NCI-H187 treated with DMSO at 0.1 percent for 48 hours (cell line): ENCODE data around the gene MYLK2.

Experiments
- DNase-seq: peaks from one replicate; lab custom pipeline; 2025; lab: John Stamatoyannopoulos, UW

MYLK2 gene

DNA sequence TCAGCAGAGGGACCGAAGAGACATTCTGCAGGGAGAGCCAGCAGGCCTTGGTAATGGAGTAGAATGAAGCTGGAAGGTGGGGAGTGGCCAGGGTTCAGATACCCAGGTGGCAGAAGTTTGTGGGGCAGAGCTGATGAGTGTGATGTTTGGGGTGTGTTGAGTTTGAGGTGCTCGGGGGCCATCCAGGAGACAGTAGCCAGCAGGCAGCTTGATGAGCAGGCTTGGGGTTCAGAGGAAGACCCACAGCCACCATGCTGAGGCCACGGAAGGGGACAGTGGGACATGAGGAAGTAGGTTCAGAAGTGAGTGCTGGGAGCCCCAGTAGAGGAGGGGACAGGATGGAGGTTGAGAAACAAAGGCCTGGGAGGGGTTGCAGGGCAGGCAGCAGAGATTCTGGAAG, 37.4 kb downstream of the MYLK2 start:
- no peak for DNase-seq

DNA sequence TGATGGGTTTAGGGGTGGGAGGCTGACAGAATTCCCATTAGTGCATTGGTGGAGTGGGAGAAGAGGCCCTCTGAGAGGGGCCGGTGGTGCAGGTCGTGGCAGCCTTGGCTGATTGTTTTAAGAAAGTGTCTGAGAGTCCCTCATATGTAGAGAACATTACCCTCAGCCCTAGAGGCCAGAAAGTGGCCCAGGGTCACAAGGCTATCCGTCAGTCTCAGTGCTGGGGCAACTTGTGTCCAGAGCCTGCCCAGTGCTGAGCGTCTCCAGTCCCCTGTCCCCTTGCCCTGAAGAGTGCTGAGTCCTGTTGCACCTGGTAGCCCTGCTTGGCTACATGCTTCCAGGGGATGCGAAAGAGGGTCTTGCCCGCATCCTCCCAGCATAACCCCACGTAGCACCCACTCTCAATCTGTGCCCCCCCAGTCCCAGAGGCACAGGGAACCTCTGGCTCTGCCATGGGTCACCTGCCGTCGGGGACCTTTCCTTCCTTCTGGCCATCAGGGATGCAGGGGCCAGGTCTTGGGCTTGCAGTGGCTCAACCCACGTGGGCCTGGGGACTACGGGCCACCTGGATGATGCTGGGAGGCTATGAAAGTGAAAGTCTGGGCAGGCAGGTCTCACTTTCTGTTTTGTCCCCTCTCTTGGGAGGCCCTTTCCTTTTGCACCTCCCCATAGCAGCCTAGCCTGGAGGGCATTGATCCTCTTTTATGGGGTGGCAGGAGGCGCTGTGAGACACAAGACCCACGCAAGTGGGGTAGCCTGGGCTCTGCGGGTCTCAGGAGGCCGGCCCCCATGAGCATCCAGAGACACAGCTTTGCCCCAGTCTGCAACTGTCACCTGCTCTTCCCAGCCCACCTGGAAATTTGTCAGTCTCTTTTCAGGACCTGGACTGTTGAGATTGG, 39.0 kb downstream of the MYLK2 start:
- DNase-seq, result no peak

DNA sequence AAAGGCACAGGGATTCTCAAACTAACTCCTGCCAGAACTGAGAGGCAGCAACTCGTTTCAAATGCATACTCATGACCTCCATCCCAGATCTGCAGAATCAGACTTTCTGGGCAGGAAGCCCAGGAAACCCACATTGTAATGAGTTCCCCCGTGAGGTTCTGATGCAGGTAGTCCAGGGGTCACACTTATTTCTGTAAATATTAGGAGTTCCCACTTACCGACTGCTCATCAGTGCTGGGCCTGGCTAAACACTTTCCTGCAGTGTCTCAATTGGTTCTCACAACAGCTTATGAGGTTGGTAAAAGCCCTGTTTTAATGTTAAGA, 39.6 kb downstream of the MYLK2 start:
- no peak for DNase-seq

DNA sequence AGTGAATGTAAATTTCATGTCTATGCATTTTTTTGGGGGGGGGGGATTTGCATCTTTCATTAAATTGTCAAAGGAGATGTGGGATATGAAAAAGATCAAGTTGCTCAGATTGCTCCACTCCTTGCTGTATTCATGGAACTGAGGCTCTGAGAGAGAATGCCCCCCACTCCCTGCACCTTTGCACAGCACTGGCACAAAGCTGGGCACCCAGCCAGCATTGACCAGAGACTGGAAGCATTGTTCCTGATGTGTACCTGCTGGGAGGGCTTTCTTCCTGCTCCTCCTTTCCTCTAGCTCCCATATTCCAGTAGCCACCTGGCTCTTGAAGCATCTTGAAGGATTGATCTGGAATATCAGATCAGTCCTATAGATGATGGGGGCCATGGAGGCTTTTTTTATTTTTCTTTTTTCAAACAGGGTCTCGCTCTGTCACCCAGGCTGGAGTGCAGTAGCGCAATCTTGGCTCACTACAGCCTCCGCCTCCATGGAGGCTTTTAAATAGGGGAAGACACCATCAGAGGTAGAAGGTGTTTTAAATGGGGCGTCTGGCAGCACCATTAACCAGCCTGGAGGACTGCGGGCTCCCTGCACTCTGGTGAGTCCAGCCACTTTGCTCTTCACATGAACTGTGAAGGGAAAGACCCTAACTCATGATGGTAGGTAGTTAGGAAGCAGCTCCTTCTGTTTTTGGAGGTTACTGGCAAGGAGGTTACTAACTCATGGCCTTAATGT, 40.3 kb downstream of the MYLK2 start:
- no peak for DNase-seq

DNA sequence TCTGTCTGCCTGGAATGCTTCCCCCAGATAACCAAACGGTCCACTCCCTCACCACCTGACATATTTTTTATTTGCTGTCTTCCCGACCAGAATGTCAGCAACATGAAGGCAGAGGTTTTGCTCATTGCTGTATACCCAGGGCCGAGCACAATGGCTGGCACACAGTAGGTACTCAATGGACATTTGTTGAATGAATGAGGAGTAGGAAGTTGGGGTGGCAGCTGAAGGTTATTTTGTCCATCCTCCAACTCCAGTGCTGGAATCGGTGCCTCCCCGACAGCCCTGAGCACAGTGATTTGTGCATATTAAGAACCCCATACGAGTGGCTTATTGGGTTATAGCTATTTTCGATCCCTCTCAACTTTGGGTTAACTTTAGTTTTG, 40.8 kb downstream of the MYLK2 start:
- DNase-seq, result no peak

DNA sequence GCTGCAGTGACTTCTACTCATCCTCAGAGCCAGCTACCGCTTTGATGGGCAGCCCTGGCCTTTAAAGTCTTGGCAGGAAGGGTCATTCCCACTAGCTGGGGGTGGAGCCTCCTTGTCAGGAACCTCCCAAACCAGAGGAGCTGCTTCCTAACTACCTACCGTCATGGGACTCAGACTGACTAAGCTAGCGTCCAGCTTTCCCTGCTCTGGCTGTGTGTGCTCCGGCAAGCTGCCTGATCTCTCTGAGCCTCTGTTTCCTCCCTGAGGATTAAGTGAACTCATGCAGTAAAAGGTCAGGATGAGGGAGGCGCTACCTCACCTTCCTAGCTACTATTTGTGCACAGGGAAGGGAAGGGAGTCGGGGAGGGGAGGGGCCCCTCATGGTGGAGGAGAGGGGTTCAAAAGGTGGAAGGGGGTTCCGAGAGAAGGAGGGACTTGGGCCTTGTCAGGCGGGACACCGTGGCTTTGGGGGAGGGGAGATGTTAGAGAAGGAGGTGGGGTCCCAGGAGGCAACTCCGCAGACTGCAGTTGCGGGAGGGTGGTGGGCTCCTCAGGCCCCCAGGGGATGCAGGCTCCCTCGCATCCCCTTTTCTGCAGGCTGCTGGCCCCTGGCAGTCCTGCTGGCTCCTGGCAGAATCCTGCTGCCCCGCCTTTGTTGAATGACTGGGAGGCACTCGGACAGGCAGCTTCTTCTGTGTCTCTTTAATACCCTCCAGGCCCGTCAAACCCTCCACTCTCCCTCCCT, 41.4 kb downstream of the MYLK2 start:
- no peak for DNase-seq

DNA sequence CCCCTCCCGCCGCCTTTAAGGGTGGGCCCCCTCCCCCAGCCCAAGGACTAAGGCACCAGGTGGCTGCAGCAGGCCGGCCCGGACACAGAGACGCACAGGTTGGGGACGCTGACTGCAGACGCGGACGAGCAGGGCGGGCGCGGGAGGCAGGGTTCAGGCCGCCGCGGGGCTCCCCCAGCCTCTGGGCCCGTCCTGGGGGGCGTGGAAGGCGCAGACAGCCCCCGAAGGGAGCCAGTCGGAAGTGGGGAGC, 41.9 kb downstream of the MYLK2 start:
- no peak for DNase-seq

DNA sequence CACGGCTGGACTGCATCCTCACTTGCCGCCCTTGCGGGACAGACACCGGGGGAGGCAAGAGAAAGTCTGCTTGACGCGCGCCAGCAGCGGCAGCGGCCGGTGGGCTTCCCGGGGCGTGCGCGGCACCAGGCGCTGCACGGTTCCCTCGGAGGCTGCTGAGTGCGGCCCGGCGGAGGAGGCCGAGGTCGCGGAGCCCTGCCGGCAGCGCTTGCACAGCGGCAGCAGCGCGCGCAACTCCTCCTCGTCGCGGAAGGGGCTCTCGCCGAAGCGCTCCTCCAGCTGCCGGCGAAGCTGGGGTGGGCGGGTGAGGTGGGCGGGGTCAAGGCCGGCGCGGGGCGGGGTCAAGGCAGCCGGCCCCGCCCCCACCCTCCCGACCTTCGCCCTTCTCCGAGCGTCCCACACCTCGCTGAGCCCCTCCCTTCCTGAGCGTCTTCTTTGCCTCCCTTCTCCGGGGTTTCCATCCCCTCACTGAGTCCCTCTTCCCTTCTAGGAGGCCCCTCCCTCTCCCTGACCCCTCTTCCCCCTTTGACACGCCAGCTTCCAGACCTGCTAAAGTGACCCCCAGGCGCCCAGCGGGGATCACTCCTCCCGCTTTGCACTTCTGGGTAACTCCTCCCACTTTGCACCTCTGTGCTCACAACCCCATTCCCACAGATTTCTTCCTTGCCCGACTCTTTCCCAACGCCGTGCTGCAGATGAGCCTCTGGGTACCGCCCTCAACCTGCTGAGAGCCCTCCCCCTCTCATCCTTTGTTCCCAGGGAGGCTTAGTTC, 42.4 kb downstream of the MYLK2 start:
- DNase-seq, result peak; percentile 46

DNA sequence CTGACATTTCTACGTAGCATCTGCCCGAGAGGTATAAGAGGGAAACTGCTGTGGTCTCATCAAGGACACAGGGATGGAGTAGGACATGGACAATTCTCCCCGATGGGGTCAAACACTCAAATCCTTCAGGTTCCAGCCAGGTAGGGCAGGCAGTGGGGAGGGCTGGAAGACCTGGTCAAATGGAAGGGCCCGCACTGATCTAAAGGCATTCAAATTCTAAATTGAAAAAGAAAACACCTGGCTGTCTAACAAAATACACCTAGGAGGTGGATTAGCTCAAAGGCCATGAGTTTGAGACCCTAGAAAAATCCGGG, 43.0 kb downstream of the MYLK2 start:
- no peak for DNase-seq

DNA sequence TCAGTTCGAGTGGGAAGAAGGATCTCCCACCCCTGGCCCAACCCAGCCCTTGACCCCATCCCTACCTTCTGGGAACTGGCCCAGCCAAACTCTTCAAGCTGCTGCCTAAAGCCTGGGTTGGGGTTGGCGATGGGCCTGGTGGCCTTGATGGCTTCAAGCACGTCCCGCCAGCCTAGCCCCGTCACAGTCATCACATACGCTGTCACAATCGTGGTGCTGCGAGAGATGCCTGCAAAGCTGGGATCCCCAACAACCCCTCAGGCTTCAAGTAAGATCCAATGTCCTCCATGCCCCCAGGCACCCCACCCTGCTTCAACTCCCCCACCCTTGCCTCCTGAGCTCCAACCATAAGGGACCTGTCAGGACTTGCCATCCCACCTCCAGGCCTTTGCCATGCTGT, 43.4 kb downstream of the MYLK2 start:
- no peak for DNase-seq

DNA sequence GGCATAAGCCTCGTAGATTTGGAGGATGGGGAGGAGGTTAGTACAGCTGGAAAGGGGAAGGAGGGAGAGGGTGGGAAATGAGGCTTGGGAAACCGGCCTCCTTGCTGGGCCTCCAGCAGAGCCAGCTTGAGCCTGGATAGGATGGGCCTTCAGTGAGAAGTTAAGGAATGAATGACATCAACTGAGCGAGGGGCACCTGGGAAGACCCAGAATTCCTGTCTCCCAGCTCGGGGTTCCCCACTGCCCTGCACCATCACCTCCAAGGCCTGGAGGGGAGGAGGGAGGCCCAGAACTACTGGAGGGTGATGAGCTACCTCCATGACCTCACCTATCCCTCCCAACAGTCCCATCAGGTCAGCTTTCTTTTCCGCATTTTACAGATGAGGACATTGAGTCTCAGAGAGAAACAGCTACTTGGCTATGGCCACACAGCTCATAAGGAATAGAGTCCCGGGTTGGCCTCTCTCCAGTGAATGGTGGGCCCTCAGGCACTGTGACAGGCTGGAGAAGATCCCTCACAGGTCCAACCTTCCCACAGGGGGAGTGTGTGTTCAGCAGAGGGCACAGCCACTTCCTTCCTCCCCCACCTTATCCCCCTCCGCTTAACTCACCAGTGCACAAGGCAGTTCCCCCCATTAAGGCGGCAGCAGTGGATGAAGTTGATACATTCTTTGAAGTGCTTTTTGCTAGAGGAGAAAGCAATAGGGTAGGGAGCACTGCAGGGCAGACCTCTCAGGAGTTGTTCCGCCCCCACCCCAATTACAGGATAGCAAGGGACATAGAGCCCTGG, 44.3 kb downstream of the MYLK2 start:
- no peak for DNase-seq

DNA sequence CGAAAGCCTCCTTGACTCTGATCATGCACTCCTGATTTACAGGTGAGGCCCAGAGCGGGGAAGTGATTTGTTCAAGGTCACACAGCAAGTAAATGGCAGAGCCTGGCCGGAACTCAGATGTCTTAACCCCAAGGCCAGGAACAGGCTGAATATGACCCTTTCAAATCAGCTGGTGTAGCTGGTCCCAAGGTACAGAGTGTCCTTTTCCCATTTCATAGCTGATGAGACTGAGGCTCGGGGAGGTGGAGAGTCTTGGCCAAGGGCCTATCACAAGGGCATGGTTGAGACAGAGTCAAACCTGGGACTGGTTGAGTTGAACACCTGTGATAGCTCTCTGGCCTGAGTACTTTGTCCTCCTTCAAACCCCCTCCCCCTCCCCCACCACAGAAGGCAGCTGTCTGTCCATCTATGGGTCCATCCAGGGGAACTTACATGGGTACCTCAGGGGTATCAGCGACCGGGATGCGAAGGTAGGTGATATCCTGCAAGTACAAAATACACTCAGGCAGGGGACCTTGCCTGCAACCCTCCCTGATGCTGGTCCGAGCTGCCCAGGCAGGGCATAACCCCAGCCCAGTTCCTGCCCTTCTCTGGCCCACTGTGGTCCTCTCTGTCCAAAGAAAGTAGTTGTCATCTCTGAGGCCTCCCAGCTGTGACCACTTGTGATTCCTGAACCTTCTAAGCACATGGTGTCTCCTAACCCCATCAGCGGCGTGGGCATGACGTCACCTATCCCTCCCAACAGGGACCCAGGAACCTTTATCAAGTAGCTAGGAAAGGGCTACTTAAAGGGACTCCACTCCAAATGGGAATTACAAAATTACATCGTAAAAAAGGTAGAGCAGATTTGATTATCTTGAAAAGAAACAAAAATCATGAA, 45.6 kb downstream of the MYLK2 start:
- no peak for DNase-seq

DNA sequence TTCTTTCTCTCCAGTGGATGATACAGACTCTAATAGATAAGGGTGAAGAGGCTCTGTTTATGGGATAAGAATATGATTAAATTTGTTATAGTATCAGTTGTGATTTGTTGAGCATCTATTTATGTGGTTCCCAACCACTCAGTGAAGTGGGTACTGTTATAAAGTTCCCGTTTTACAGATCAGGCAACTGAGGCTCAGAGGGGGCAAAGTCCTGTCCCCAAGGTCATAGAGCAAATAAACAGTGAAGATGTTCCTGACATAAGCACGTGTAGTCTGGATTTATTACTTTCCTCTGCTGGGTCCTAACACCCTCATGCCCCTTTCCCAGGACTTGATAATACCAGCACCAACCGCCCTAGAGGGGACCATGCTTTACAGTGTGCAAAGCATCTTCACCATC, 47.1 kb downstream of the MYLK2 start:
- no peak for DNase-seq

DNA sequence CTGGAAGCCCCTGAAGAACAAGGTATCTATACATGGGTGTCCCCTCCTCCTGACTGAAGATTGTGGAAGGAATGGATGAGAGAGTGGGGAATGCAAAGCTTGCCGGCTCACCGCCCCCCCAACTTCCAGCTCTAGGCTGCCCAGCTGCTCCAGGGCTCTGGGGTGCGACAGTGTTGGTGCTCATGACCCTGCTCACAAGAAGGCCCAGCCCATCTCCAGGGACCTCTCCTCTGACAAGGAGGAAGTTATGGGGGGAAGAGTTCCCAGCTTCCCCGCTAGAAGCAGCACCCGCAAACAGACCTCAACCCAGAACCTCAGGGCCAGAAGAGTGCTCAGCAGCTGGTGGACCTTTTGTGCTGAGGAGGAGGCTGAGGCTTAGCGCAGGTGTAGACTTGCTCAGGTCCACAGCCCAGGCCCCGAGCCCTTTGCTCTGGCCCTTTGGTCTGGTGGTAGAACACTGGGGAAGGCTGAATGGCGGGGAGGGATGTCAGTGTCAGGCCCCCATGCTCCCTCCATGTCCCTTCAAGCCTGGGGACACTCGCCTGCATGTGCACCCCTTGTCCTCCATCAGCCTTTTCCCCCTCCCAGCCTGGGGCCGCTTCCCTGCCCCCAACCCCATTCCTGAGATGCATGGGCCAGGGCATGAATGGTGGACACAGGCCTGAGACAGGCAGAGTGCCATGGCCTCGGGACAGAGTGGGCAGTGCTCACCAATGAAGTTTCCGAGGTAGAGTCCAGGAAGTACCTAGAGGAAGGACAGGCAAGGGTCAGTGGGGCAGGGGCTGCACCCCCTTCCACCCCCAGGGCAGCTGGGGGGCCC, 49.9 kb downstream of the MYLK2 start:
- no peak for DNase-seq

DNA sequence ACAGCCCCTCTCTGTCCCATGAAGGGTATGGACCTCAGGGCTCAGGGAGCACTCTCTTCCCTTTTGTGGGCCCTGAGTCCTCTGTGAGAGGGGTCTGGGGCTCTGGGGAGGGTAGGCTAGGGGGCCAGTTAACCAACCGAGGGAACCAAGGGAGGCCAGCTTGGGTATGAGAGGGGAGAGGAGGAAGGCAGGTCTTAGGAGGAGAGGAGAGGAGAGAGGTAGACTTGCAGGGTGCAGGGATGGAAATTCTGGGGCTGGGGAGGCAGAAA, 50.5 kb downstream of the MYLK2 start:
- DNase-seq, result no peak

DNA sequence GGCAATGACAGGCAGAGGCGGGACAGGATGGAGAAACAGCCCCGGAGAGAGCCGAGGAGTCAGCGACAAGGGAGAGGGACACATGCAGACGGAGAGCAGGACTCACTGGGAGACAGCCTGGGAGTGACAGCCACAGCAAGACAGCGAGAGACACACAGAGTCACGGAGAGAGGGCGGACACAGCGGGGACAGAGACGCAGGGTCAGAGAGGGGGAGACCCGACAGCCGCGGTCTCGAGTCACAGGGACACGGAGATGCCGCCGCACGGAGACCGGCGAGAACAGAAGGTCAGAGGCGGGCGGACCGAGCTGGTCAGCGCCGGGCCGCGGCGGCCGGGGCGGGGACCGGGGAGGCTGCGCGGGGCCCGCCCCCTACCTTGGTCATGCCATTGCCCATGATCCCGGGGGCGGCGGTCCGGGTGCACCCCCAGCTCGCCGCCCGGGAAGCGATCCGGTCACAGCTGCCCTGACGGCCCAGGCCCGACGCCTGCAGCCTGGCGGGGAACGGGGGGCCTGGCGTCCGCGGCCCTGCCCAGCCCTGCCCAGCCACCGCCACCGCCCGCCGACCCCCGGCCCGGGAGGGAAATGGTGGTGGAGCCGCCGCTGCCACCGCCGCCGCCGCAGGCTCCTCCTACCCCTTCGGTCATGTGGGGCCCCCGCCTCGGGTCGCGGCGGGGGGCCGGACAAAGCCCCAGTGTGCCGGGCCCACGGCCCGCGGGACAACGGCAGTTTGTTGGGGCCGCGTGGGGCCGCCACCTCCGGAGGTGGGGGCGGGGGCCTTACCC, 51.0 kb downstream of the MYLK2 start, which contains the start of the genes DUSP15 and TTLL9:
TSS of gene DUSP15 (minus strand) at position 586 of the 784 bp plus-strand sequence. CDS start at position 396, 190 bp downstream.
TSS of gene TTLL9 (plus strand) at position 693 of the 784 bp plus-strand sequence. CDS start 493 bp downstream, outside the sequence.
- DNase-seq, result no peak

DNA sequence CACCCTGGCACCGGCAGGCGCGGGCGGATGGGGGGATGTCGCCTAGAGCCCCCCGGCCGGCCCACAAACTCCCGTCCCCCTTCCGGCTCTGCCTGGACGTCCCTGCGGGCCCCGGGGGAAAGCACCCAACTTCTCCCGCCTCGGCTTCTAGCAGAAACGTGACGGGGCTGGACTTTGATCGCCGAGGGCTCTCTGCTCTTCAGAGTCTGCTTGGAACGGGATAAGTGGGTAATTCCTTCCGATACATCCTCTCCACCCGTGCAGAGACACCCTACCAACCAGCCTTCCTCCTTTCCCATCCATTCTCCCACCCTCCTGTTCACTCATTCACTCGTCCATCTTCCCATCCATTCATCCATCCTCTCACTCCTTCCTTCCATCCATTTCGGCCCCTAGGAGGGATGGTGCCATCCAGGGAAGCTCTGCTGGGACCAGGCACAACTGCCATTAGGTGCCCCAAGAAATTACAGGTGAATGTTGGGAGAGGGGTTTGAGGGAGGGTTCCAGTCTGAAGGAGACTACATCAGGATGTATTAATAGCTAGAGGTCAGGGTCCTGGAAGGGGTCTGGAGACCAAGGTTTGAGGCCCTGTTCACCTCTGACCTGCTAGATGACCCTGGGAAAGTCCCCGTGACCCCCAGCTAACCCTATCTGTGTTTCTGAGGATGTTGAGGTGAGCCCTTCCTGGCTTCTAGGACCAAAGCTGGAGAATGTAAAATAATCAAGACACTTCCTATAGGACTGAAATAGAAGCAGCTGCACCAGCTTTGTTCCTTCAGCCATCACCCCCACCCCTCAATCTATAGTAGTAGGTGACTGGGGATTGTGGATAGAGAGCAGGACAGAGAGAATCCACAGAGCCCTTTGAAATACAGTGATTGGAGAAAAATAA, 51.8 kb downstream of the MYLK2 start:
- DNase-seq, result no peak

DNA sequence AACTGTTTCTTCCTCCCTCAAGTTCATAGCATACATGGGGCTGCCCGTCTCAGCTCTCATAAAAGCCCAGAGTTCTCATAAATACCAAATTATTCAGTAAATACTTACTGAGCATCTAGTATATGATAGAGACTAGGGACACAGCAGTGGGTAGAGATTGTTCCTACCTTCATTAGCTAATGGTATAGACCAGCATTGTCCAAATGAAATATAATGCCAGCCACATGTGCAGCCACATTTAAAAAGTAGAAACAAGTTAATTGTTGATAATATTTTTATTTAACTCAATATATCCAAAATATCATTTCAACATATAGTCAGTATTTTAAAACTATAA, 52.4 kb downstream of the MYLK2 start:
- no peak for DNase-seq
